K562 (cell line): ENCODE data around the gene SLC25A15. TPM values are rescaled to one million over a fixed set of nuclear protein-coding genes. Genes with fewer than 3 reads are reported as not detected.
A peak's percentile ranks its signal among the peaks of the same experiment; 100 is the strongest.

Source experiments
- PHF8 ChIP-seq: fragments of 200-600 bp; sonication (generic); IDR thresholded peaks from 2 replicates; pipeline ENCODE4 v1.6.1; 2012; ENCODE audit warnings: mixed run types, mild to moderate bottlenecking, inconsistent platforms, low read length, moderate library complexity, borderline replicate concordance
- RFX7 ChIP-seq: fragments of 250-450 bp; sonication (Bioruptor Pico); IDR thresholded peaks from 2 replicates; pipeline ENCODE4 v1.5.1; 2021; ENCODE audit warnings: mild to moderate bottlenecking
- USF1 ChIP-seq: sonication (generic); formaldehyde crosslinking; IDR thresholded peaks from 2 replicates; pipeline ENCODE4 v1.9.0; 2022; ENCODE audit warnings: mild to moderate bottlenecking, missing genetic modification reagents
- ZNF140 ChIP-seq: fragments of 250-450 bp; sonication (Bioruptor Pico); IDR thresholded peaks from 2 replicates; pipeline ENCODE4 v1.8.0; 2021; ENCODE audit warnings: moderate library complexity, mild to moderate bottlenecking, inconsistent platforms
- ZNF184 ChIP-seq: sonication (generic); formaldehyde crosslinking; IDR thresholded peaks from 2 replicates; pipeline ENCODE4 v1.5.0; 2020; ENCODE audit warnings: missing genetic modification reagents
- ZNF318 ChIP-seq, 2 experiments: fragments of 450-650 bp; IDR thresholded peaks; 2 replicates each; pipeline ENCODE4 v1.6.1; 2016; ENCODE audit warnings: mild to moderate bottlenecking in 2 of 2, borderline replicate concordance in 1 of 2, low read depth in 1 of 2, moderate library complexity in 1 of 2
- ZNF639 ChIP-seq, 2 experiments: fragments of 200-800 bp in 1 of 2; sonication (Bioruptor generic) in 1 of 2; sonication (generic) in 1 of 2; formaldehyde crosslinking in 1 of 2; IDR thresholded peaks in 1 of 2; conservative IDR thresholded peaks in 1 of 2; 2 replicates each; pipeline versions ENCODE4 v1.5.0 to v1.6.1; 2016 to 2020; ENCODE audit warnings: missing compliant biosample characterization in 1 of 2, missing genetic modification characterization in 1 of 2, missing genetic modification reagents in 1 of 2
- ZNF780A ChIP-seq: fragments of 250-450 bp; sonication (Bioruptor Pico); IDR thresholded peaks from 2 replicates; pipeline ENCODE4 v1.5.0; 2021; ENCODE audit warnings: mild to moderate bottlenecking
- polyA plus RNA-seq, 8 experiments: library from polyadenylated mRNA; depleted of rRNA in 4 of 8; stranded (reverse) in 5 of 8; unstranded in 3 of 8; fragments of >200 nt; fragmentation: Nextera tagmentation in 2 of 8; fragmentation: Illumina TruSeq in 1 of 8; extraction: Ambion mirVana in 2 of 8; extraction: Trizol in 1 of 8; gene quantifications; 2 replicates each; pipeline versions ENCODE4 v1.2.1 to v1.2.3, GENCODE V29; 2011 to 2014; ENCODE audit warnings: inconsistent platforms in 1 of 8, missing spikeins in 1 of 8
- total RNA-seq, 7 experiments: library from RNA; depleted of rRNA in 6 of 7; stranded (reverse); fragments of >200 nt in 6 of 7; fragmentation: Illumina TruSeq in 2 of 7; extraction: Trizol in 2 of 7; gene quantifications; 2 replicates each; pipeline versions ENCODE4 v1.2.1 to v1.2.3, GENCODE V29; 2011 to 2021; ENCODE audit warnings: low replicate concordance in 1 of 7
- TF ChIP-seq, protein P1 (sequence below): IDR thresholded peaks from 2 replicates; pipeline ENCODE4 v1.6.1; 2012; ENCODE audit warnings: low read depth, low read length, improper control_type of control experiment, borderline replicate concordance
- TF ChIP-seq, protein P2 (sequence below): sonication (generic); formaldehyde crosslinking; IDR thresholded peaks from 2 replicates; pipeline ENCODE4 v1.9.0; 2022; ENCODE audit warnings: mild to moderate bottlenecking, missing genetic modification reagents
- TF ChIP-seq, protein P3 (sequence below): sonication (generic); formaldehyde crosslinking; IDR thresholded peaks from 2 replicates; pipeline ENCODE4 v1.8.0; 2022; ENCODE audit warnings: mild to moderate bottlenecking, missing genetic modification reagents
- TF ChIP-seq, protein P4 (sequence below): fragments of 250-450 bp; sonication (Bioruptor Pico); IDR thresholded peaks from 2 replicates; pipeline ENCODE4 v1.9.0; 2021; ENCODE audit warnings: mild to moderate bottlenecking

SLC25A15 gene
- total and polyA plus RNA-seq, 9 of the 15 experiments (the other 6 are each of a cell fraction or from before 2014, with no cell fraction given) = 3.5 to 30.5 (median 20.3) TPM

GRCh38 chr13:40770934-40771618 is 18.3 kb upstream of the SLC25A15 start, which contains the start of gene MRPS31 (continued):
- TF ChIP-seq ZNF780A (CRISPR knock-in tag) (no peak), PHF8 (peak; percentile 93), USF1 (CRISPR knock-in tag) (no peak), RFX7 (CRISPR knock-in tag) (no peak), ZNF140 (no peak), ZNF184 (no peak), ZNF318 (IDR thresholded peaks at IDR 0.05; ENCODE audit: borderline replicate concordance in 1 of 2, low read depth in 1 of 2) (no peak), ZNF639 (CRISPR knock-in tag; conservative IDR thresholded peaks at IDR 0.05 in 1 of 2, IDR thresholded peaks at IDR 0.05 in 1 of 2) (peak in 1 of 2 experiments; percentile 63; a peak in 2 of 4 replicates)
- TF ChIP-seq, protein P1, sequence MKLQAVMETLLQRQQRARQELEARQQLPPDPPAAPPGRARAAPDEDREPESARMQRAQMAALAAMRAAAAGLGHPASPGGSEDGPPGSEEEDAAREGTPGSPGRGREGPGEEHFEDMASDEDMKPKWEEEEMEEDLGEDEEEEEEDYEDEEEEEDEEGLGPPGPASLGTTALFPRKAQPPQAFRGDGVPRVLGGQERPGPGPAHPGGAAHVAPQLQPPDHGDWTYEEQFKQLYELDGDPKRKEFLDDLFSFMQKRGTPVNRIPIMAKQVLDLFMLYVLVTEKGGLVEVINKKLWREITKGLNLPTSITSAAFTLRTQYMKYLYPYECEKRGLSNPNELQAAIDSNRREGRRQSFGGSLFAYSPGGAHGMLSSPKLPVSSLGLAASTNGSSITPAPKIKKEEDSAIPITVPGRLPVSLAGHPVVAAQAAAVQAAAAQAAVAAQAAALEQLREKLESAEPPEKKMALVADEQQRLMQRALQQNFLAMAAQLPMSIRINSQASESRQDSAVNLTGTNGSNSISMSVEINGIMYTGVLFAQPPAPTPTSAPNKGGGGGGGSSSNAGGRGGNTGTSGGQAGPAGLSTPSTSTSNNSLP = no peak
- TF ChIP-seq, protein P2, sequence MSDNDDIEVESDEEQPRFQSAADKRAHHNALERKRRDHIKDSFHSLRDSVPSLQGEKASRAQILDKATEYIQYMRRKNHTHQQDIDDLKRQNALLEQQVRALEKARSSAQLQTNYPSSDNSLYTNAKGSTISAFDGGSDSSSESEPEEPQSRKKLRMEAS = no peak
- TF ChIP-seq, protein P3, sequence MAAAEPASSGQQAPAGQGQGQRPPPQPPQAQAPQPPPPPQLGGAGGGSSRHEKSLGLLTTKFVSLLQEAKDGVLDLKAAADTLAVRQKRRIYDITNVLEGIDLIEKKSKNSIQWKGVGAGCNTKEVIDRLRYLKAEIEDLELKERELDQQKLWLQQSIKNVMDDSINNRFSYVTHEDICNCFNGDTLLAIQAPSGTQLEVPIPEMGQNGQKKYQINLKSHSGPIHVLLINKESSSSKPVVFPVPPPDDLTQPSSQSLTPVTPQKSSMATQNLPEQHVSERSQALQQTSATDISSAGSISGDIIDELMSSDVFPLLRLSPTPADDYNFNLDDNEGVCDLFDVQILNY = no peak
- TF ChIP-seq, protein P4, sequence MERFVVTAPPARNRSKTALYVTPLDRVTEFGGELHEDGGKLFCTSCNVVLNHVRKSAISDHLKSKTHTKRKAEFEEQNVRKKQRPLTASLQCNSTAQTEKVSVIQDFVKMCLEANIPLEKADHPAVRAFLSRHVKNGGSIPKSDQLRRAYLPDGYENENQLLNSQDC (CRISPR knock-in tag) = no peak
